HepG2 (cell line): ENCODE measurements around the gene DDX50. TPM values are rescaled to one million over a fixed set of nuclear protein-coding genes. Genes with fewer than 3 reads are reported as not detected.

Source experiments
- ATAC-seq: fragments of 200-7000 bp; cut with Tn5 transposase; 3 replicates; pipeline ENCODE4 v1.9.1; 2020; ENCODE audit warnings: mild to moderate bottlenecking, moderate library complexity
- BruUV-seq: library from RNA; stranded (reverse); fragments of 400-500 nt; replicated peaks from 2 replicates; lab custom pipeline; 2021; lab: Mats Ljungman, UMichigan
- CTCF ChIA-PET: fragments of 300-600 bp; formaldehyde crosslinking; extraction: SDS; loops from one replicate; lab custom pipeline; 2021; ENCODE audit warnings: low total read pairs, inconsistent platforms, low intra/inter-chr PET ratio; lab: Yijun Ruan, JAX
- POLR2A ChIA-PET: fragments of 350-600 bp; sonication (Branson Sonifier 250); formaldehyde crosslinking; loops from one replicate; lab custom pipeline; 2020; ENCODE audit warnings: antibody characterized with exemption, inconsistent platforms; lab: Yijun Ruan, JAX
- DNase-seq: peaks from one replicate; pipeline ENCODE4 v3.0.0-alpha.2; 2015; ENCODE audit warnings: low spot score
- FAIRE-seq: peaks from 3 replicates; lab custom pipeline; 2011; peaks lifted over from hg19 to GRCh38; lab: Jason Lieb, UNC
- H2AFZ ChIP-seq: one replicate; pipeline ENCODE4 v1.6.1; 2011; ENCODE audit warnings: low read length, inconsistent platforms
- H3K27ac ChIP-seq: fragments of 300-600 bp; 3 replicates; pipeline ENCODE4 v1.8.0; 2011; ENCODE audit warnings: mixed run types, mild to moderate bottlenecking, mixed read lengths, low read length, inconsistent platforms; ENCODE audit not compliant: insufficient read depth; ENCODE audit errors: extremely low read length
- H3K27me3 ChIP-seq, 2 experiments: fragments of 200-600 bp in 1 of 2; 2 replicates in 1 of 2; 3 replicates in 1 of 2; pipeline versions ENCODE4 v1.6.0 to v1.8.0; 2011; ENCODE audit warnings: low read length in 2 of 2, mild to moderate bottlenecking in 2 of 2, moderate library complexity in 2 of 2, inconsistent platforms in 1 of 2; ENCODE audit not compliant: insufficient read depth in 2 of 2, control insufficient read depth in 1 of 2
- H3K36me3 ChIP-seq, 2 experiments: fragments of 200-600 bp in 1 of 2; replicated peaks in 1 of 2; 2 replicates in 1 of 2; 3 replicates in 1 of 2; pipeline versions ENCODE4 v1.5.1 to v1.8.0; 2011; ENCODE audit warnings: low read length in 2 of 2, inconsistent platforms in 1 of 2; ENCODE audit not compliant: insufficient read depth in 2 of 2, control insufficient read depth in 1 of 2
- H3K4me1 ChIP-seq: 2 replicates; pipeline ENCODE4 v1.5.1; 2012; ENCODE audit warnings: low read length, inconsistent platforms; ENCODE audit not compliant: insufficient read depth
- H3K4me2 ChIP-seq: 2 replicates; pipeline ENCODE4 v1.6.0; 2011; ENCODE audit warnings: low read depth, low read length, inconsistent platforms
- H3K4me3 ChIP-seq, 3 experiments: fragments of 200-600 bp in 1 of 3; sonication (generic), shearing (Covaris generic) in 1 of 3; replicated peaks in 1 of 3; 2 replicates each; pipeline ENCODE4 v1.5.1; 2011 to 2016; ENCODE audit warnings: low read length in 3 of 3, inconsistent platforms in 2 of 3, low read depth in 2 of 3, mild to moderate bottlenecking in 2 of 3, control low read depth in 1 of 3, mixed read lengths in 1 of 3; ENCODE audit not compliant: insufficient read depth in 1 of 3
- H3K79me2 ChIP-seq: one replicate; pipeline ENCODE4 v1.6.1; 2011; ENCODE audit warnings: low read length, inconsistent platforms; ENCODE audit not compliant: insufficient read depth
- H3K9ac ChIP-seq: 2 replicates; pipeline ENCODE4 v1.6.0; 2011; ENCODE audit warnings: mild to moderate bottlenecking, low read depth, low read length, inconsistent platforms; ENCODE audit not compliant: insufficient read depth
- H3K9me3 ChIP-seq: 2 replicates; pipeline ENCODE4 v1.5.1; 2012; ENCODE audit warnings: mild to moderate bottlenecking, low read length
- H4K20me1 ChIP-seq: 2 replicates; pipeline ENCODE4 v1.6.0; 2011; ENCODE audit warnings: inconsistent platforms, mild to moderate bottlenecking, low read length, moderate library complexity; ENCODE audit not compliant: insufficient read depth
- DNMT3B ChIP-seq: conservative IDR thresholded peaks from 2 replicates; pipeline ENCODE4 v1.6.1; 2016; ENCODE audit warnings: missing biosample characterization, control low read depth
- DPF2 ChIP-seq: sonication (generic); formaldehyde crosslinking; IDR thresholded peaks from 2 replicates; pipeline ENCODE4 v1.4.0; 2020; ENCODE audit warnings: mild to moderate bottlenecking, low read depth, missing genetic modification reagents, borderline replicate concordance
- GATA4 ChIP-seq: sonication (generic); IDR thresholded peaks from 2 replicates; pipeline ENCODE4 v1.6.1; 2016; ENCODE audit warnings: antibody characterized with exemption, low read depth, borderline replicate concordance
- GATAD2A ChIP-seq: IDR thresholded peaks from 2 replicates; pipeline ENCODE4 v1.6.1; 2016
- IRX3 ChIP-seq: sonication (generic); formaldehyde crosslinking; IDR thresholded peaks from 2 replicates; pipeline ENCODE4 v1.8.1; 2023; ENCODE audit warnings: mild to moderate bottlenecking, low read depth, missing genetic modification reagents, borderline replicate concordance
- MBD4 ChIP-seq: IDR thresholded peaks from 2 replicates; pipeline ENCODE4 v1.6.1; 2012; ENCODE audit warnings: low read length, inconsistent platforms, borderline replicate concordance
- NR2C2 ChIP-seq: sonication (generic); formaldehyde crosslinking; IDR thresholded peaks from 2 replicates; pipeline ENCODE4 v1.4.0; 2020; ENCODE audit warnings: missing genetic modification reagents, mild to moderate bottlenecking, moderate library complexity, borderline replicate concordance
- NR3C1 ChIP-seq: sonication (generic); formaldehyde crosslinking; IDR thresholded peaks from 2 replicates; pipeline ENCODE4 v1.4.0; 2020; ENCODE audit warnings: missing genetic modification reagents
- SP140L ChIP-seq: sonication (generic); formaldehyde crosslinking; IDR thresholded peaks from 2 replicates; pipeline ENCODE4 v1.4.0; 2020; ENCODE audit warnings: missing genetic modification reagents, borderline replicate concordance
- YEATS2 ChIP-seq: sonication (generic); formaldehyde crosslinking; IDR thresholded peaks from 2 replicates; pipeline ENCODE4 v1.4.0; 2020; ENCODE audit warnings: missing genetic modification reagents, borderline replicate concordance
- ZBTB7B ChIP-seq: sonication (generic); formaldehyde crosslinking; IDR thresholded peaks from 2 replicates; pipeline ENCODE4 v1.4.0; 2020; ENCODE audit warnings: missing genetic modification reagents
- ZC3H13 ChIP-seq: sonication (generic); formaldehyde crosslinking; IDR thresholded peaks from 2 replicates; pipeline ENCODE4 v1.8.1; 2023; ENCODE audit warnings: mild to moderate bottlenecking, missing genetic modification reagents, moderate library complexity
- ZFP82 ChIP-seq: sonication (generic); formaldehyde crosslinking; IDR thresholded peaks from 2 replicates; pipeline ENCODE4 v1.5.1; 2020; ENCODE audit warnings: mild to moderate bottlenecking, missing genetic modification reagents, borderline replicate concordance
- ZFYVE20 ChIP-seq: sonication (generic); formaldehyde crosslinking; IDR thresholded peaks from 2 replicates; pipeline ENCODE4 v1.8.0; 2023; ENCODE audit warnings: low read depth, mild to moderate bottlenecking, moderate library complexity, missing genetic modification reagents, borderline replicate concordance
- ZNF282 ChIP-seq: fragments of 450-650 bp; IDR thresholded peaks from 2 replicates; pipeline ENCODE4 v1.6.1; 2018; ENCODE audit not compliant: partially characterized antibody
- ZNF724P ChIP-seq: sonication (generic); formaldehyde crosslinking; IDR thresholded peaks from 2 replicates; pipeline ENCODE4 v1.8.0; 2022; ENCODE audit warnings: missing genetic modification reagents, borderline replicate concordance
- WGBS: methylation state at CpG from one replicate; pipeline ENCODE4 v1.1.6; 2017; ENCODE audit warnings: low lambda C conversion rate; 5-methylcytosine and 5-hydroxymethylcytosine counted together
- in situ Hi-C: cut with HindIII; loops from 2 replicates; pipeline ENCODE4 v1.10.0; 2017; ENCODE audit warnings: low pct_unique_long_range_greater_than_20kb; ENCODE audit not compliant: extremely low pct_ligation_motif_present
- intact Hi-C: fragments of 100-400 bp; cut with micrococcal nuclease; formaldehyde crosslinking; loops from one replicate; pipeline ENCODE4 v1.10.0; 2022; ENCODE audit not compliant: unreplicated experiment
- polyA plus RNA-seq, 8 experiments: library from polyadenylated mRNA; depleted of rRNA in 3 of 8; stranded (reverse) in 7 of 8; unstranded in 1 of 8; fragments of >200 nt; fragmentation: Illumina TruSeq in 4 of 8; extraction: Trizol in 4 of 8; gene quantifications; 2 replicates each; pipeline versions ENCODE4 v1.2.1 to v1.2.3, GENCODE V29; 2011 to 2016; ENCODE audit warnings: low read depth in 4 of 8, missing spikeins in 1 of 8, mixed read lengths in 1 of 8; ENCODE audit not compliant: insufficient read depth in 1 of 8
- total RNA-seq, 5 experiments: library from RNA; depleted of rRNA; stranded (reverse); fragments of >200 nt; fragmentation: Illumina TruSeq; extraction: Trizol; gene quantifications; 2 replicates each; pipeline ENCODE4 v1.2.3, GENCODE V29; 2016; ENCODE audit warnings: low read depth in 1 of 5
- TF ChIP-seq, protein P1 (sequence below): sonication (generic); formaldehyde crosslinking; IDR thresholded peaks from 2 replicates; pipeline ENCODE4 v1.9.0; 2021; ENCODE audit warnings: missing genetic modification reagents, mild to moderate bottlenecking, borderline replicate concordance
- TF ChIP-seq, protein P2 (sequence below): sonication (generic); formaldehyde crosslinking; IDR thresholded peaks from 2 replicates; pipeline ENCODE4 v1.5.0; 2020; ENCODE audit warnings: missing genetic modification reagents

Gene DDX50
- total and polyA plus RNA-seq, 2 of the 13 experiments (the other 11 are each of a cell fraction or from before 2014, with no cell fraction given) = 19.0 to 38.2 TPM

- no peaks in the 10 kb centered on the region for H3K27me3 ChIP-seq
- H3K9me3 ChIP-seq = no peaks in the 10 kb centered on the region
- ATAC-seq (no peak), DNase-seq (no peak), FAIRE-seq (no peak)
- no peaks in the 10 kb centered on the region for H3K4me1 ChIP-seq
- ChIA-PET CTCF (no interaction called here), POLR2A (no interaction called here)
- no peak overlapping the region for H3K4me3 ChIP-seq
- in situ Hi-C loops = no loop called here
- H2AFZ ChIP-seq = no peak overlapping the region
- WGBS = 97% methylated on average over 2 of the region's 2 CpGs
- H3K79me2 ChIP-seq = no peaks in the 10 kb centered on the region
- H3K9ac ChIP-seq = no peak overlapping the region
- H3K36me3 ChIP-seq = peaks cover 6 to 31% of the 10 kb centered on the region in 2 experiments
- intact Hi-C loops = no loop called here
- no peak overlapping the region for H3K4me2 ChIP-seq
- no peak overlapping the region for H3K27ac ChIP-seq
- H4K20me1 ChIP-seq = no peaks in the 10 kb centered on the region
- BruUV-seq = no TSS peak
- TF ChIP-seq ZC3H13 (CRISPR knock-in tag) (no peak), ZFP82 (CRISPR knock-in tag) (no peak)
- TF ChIP-seq, all 625 proteins: peak for 0
Observed at GRCh38 chr10:68938117-68938516, 37.0 kb downstream of the DDX50 start.

DNA sequence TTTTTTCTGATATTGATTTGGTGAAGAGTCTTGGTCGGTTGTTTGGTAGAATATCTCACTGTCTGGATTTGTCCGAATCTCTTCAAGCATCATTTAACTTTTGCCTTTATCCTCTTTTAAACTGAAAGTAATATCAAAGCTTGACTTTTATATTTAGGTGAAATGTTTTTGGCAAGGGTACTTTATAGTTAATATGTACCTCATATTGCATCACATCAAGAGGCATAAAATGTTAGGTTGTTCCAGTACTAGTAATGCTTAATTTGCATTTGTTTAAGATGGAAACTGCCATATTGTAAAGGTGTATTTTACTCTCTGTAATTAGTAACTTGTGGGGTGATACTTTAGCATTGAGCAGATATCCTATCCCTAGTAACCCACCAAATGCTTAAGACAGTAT is 37.8 kb downstream of the DDX50 start:
- ChIA-PET CTCF (no interaction called here), POLR2A (interaction anchor here (0.6 kb wide), 1 partner anchor 56 kb away, joined by 3 read pairs; no protein-coding TSS in a partner anchor)
- 100% methylated on average over 2 of the region's 2 CpGs for WGBS
- no peak overlapping the region for H2AFZ ChIP-seq
- H3K4me1 ChIP-seq = no peaks in the 10 kb centered on the region
- H4K20me1 ChIP-seq = no peaks in the 10 kb centered on the region
- FAIRE-seq (no peak), DNase-seq (no peak), ATAC-seq (no peak)
- no peak for TF ChIP-seq ZNF282
- no peak for TF ChIP-seq NR3C1
- TF ChIP-seq DPF2 (CRISPR knock-in tag) = no peak
- TF ChIP-seq GATA4 = no peak
- TF ChIP-seq, protein P1, sequence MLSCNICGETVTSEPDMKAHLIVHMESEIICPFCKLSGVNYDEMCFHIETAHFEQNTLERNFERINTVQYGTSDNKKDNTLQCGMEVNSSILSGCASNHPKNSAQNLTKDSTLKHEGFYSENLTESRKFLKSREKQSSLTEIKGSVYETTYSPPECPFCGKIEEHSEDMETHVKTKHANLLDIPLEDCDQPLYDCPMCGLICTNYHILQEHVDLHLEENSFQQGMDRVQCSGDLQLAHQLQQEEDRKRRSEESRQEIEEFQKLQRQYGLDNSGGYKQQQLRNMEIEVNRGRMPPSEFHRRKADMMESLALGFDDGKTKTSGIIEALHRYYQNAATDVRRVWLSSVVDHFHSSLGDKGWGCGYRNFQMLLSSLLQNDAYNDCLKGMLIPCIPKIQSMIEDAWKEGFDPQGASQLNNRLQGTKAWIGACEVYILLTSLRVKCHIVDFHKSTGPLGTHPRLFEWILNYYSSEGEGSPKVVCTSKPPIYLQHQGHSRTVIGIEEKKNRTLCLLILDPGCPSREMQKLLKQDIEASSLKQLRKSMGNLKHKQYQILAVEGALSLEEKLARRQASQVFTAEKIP (CRISPR knock-in tag) = no peak
- no peak for TF ChIP-seq MBD4
- no peak for TF ChIP-seq GATAD2A (CRISPR knock-in tag)
- TF ChIP-seq ZNF724P = no peak
- TF ChIP-seq IRX3 (CRISPR knock-in tag) = no peak
- TF ChIP-seq, protein P2, sequence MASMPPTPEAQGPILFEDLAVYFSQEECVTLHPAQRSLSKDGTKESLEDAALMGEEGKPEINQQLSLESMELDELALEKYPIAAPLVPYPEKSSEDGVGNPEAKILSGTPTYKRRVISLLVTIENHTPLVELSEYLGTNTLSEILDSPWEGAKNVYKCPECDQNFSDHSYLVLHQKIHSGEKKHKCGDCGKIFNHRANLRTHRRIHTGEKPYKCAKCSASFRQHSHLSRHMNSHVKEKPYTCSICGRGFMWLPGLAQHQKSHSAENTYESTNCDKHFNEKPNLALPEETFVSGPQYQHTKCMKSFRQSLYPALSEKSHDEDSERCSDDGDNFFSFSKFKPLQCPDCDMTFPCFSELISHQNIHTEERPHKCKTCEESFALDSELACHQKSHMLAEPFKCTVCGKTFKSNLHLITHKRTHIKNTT (CRISPR knock-in tag) = no peak
- TF ChIP-seq ZFYVE20 (CRISPR knock-in tag) = no peak
- TF ChIP-seq YEATS2 = no peak
- TF ChIP-seq NR2C2 = no peak
- no peak for TF ChIP-seq ZBTB7B (CRISPR knock-in tag)
- no peak for TF ChIP-seq SP140L
- TF ChIP-seq DNMT3B (CRISPR knock-in tag) = no peak
- H3K9ac ChIP-seq = no peak overlapping the region
- no peaks in the 10 kb centered on the region for H3K9me3 ChIP-seq
- peaks cover 8 to 37% of the 10 kb centered on the region in 2 experiments for H3K36me3 ChIP-seq
- no peak overlapping the region for H3K27ac ChIP-seq
- H3K4me2 ChIP-seq = no peak overlapping the region
- intact Hi-C loops = no loop called here
- H3K79me2 ChIP-seq = no peaks in the 10 kb centered on the region
- in situ Hi-C loops = no loop called here
- BruUV-seq = no TSS peak
- H3K27me3 ChIP-seq = no peaks in the 10 kb centered on the region
- no peak overlapping the region for H3K4me3 ChIP-seq
